DMS53 (cell line): ENCODE data around the gene ZNF688.
"Not testable (repeated sequence)": the region's sequence is repeated elsewhere in the genome, so short reads cannot be mapped to it uniquely, and the experiment has no call there.

Source experiments
- DNase-seq: peaks from one replicate; lab custom pipeline; 2025; lab: John Stamatoyannopoulos, UW

The ZNF688 gene

GRCh38 chr16:30533748-30534367 is 37.7 kb downstream of the ZNF688 start:
- peak; percentile 37 for DNase-seq

- no peak for DNase-seq
Observed at GRCh38 chr16:30533146-30533522, 38.4 kb downstream of the ZNF688 start.

- no peak for DNase-seq
Observed at GRCh38 chr16:30532285-30533145, 39.0 kb downstream of the ZNF688 start.

GRCh38 chr16:30530163-30531037 is 41.1 kb downstream of the ZNF688 start:
- no peak for DNase-seq

- DNase-seq: no peak
Observed at GRCh38 chr16:30528799-30529457, 42.6 kb downstream of the ZNF688 start.

GRCh38 chr16:30527635-30528178 is 43.8 kb downstream of the ZNF688 start:
- DNase-seq: peak; percentile 78

GRCh38 chr16:30526823-30527634 is 44.5 kb downstream of the ZNF688 start:
- DNase-seq: peak; percentile 100

GRCh38 chr16:30526137-30526822 is 45.2 kb downstream of the ZNF688 start, which contains the start of gene ZNF768:
Gene ZNF768, minus strand, starts transcription at chr16:30526566. Its CDS starts 153 bp downstream, at chr16:30526413.
- peak; percentile 84 for DNase-seq

GRCh38 chr16:30525844-30526136 is 45.7 kb downstream of the ZNF688 start:
- DNase-seq: no peak

GRCh38 chr16:30524575-30525568 is 46.6 kb downstream of the ZNF688 start:
- DNase-seq: no peak

- DNase-seq: no peak
Observed at GRCh38 chr16:30523768-30524574, 47.5 kb downstream of the ZNF688 start.

GRCh38 chr16:30522702-30523463 is 48.6 kb downstream of the ZNF688 start:
- not testable (repeated sequence) for DNase-seq

- peak; percentile 82 for DNase-seq
Observed at GRCh38 chr16:30521873-30522641, 49.5 kb downstream of the ZNF688 start.

GRCh38 chr16:30521476-30521872 is 50.0 kb downstream of the ZNF688 start:
- no peak for DNase-seq
